T1000 (cell line): Measurements from ENCODE around the gene KIAA1217.

Experiments
- DNase-seq: peaks from one replicate; lab custom pipeline; 2025; ENCODE audit warnings: mixed read lengths; lab: John Stamatoyannopoulos, UW

Gene KIAA1217

DNA sequence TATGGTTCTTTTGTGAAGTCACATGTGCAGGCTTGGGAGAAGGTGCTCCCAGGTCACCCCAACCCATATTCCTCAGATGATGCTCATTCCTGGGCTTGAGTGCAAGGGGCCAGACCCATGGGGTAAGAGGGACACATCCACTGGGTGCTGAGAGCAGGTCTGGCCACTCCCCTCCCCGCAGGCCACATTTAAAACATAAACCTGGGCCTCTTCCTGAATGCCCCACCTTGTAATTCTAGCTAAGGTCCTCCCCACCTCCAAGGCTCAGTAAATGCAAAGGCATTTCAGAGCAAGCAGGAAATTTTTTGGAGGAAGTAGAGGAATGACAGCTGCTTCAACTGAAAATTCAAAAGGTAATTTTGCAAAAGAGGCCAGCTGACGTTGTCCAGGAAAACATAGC, 342.2 kb downstream of the KIAA1217 start:
- no peak for DNase-seq

DNA sequence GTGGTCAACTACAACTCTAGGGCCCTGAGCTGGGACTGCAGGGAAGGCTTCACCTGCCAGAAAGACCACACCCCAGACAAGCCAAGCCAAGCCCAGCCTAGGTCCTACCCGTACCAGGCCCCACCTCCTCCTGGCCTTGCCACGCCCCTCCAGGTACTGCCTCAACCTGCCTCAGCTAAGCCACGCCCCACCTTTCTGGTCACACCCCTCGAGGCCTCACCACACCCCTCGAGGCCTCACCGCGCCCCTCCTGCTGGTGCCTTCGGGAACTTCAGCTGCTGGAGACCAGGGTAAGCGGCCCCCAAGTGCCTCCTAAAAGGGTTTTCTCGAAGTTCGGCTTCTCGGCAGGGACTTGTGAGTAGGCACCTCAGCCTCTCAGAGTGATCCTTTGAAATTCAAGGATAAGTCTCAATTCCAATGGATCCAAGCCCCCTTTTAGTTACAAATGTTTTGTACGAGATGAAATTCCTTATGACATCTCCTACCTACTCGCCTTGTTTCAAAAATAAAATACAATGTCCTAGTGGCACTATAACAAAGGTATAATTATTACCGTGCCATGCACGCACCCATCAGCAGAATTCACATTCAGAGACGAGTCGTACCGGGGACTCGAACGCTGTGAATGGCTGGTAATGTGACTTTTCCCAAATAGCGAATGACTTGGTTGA, 343.5 kb downstream of the KIAA1217 start:
- no peak for DNase-seq

DNA sequence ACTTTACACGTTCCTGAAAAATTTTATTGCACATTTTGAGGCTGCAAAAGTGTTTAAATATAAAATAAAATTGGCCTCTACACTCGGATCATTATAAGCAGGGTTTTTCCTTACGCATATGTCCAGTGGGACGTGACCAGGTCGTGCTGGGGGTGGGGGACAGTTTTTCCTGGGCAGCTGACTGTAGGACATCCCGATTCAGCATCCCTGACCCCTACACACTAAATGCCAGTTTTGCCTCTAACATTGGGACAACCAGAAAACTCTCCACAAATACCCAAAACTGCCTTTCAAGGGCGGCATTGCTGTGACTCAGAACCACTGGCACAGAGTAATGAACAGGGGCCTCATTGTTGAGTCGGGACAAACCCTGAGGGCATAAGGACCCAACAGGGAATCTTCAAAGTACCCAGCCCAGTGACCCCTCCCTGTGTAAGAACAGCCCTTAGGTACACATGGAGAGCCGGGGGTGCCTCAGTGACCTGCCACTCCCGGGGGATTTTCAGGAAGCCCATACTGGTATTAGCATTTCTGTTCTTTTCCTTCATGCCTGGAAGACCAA, 344.2 kb downstream of the KIAA1217 start:
- DNase-seq: no peak

DNA sequence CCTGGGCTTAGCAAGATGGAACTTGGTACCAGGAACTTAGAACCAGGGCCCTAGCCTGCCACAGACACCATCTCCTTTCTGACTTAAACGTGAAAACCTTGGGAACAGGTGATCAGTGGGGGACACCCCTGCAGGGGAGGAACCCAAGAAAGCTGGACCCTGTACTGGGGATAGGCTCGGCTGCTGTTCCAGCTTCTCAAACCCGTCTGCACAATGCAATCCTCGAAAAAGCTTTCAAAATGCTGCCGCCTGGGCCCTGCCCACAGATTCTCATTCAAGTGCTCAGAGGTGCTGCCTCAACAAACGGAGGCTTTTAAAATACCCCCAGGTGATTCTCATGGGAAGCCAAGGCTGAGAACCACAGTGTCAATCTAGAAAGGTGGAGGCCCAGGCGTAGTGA, 345.1 kb downstream of the KIAA1217 start:
- DNase-seq: no peak

DNA sequence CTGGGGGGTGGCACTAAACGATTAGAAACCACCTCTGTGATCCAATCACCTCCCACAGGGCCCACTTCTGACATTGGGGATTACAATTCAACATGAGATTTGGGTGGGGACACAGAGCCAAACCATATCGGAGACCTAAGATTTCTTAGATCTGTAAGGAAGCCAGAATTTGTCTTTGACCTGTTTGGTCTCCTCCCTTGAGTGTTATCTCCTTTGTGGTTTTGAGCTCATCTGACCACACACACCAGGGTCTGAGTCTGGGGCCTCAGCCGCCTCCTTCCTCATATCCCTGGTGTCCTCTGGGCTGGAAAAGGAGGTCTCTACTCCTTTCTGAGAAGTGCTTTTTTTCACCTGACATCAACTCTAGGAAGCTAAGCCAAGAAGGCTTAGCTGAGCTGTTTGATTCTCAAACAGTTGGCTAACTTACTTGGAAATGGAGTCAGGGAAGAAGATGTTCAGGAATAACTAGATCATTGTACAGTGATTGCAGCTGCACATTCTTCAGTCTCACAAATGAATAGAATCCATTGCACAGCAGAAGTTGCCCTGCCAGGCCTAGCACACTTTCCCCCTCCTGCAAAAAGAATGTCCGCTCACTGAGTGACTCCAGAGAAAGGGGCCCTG, 347.3 kb downstream of the KIAA1217 start:
- no peak for DNase-seq

DNA sequence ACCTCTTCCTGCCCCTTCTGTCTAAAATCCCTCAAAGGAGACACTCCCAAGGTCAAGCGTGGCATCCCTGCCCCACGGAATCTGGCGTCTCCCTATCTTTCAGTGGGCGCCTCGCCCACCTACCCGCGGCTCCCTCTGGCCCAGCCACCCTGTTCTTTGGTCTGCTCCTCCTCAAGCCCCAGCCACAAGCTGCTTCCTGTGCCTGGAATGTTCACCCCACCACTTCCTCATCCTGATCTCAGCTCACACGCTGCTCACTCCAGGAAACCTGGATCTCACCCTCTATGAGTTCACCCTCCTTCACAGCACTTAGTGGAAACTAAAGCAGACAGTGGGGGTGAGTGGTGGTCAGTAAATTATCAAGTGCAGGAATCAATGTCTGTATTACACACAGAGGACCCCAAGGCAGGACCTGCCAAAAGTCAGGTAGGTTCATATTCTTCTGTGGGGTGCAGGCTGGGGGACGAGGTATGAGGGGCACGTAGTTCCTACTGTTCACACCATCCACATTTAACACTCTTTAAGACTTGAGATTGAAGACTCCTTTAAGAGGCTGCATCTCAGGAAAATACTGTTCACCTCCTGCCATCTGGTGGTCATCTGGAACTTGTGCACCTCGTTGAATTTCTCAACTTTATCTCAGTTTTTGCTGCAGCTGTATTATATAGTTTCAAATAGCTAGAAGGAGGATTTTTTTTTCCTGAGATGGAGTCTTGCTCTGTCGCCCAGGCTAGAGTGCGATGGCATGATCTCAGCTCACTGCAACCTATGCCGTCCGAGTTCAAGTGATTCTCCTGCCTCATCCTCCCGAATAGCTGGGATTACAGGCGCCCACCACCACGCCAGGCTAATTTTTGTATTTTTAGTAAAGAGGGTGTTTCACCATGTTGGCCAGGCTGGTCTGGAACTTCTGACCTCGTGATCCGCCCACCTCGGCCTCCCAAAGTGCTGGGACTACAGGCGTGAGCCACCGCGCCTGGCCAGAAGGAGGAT, 348.1 kb downstream of the KIAA1217 start:
- no peak for DNase-seq

DNA sequence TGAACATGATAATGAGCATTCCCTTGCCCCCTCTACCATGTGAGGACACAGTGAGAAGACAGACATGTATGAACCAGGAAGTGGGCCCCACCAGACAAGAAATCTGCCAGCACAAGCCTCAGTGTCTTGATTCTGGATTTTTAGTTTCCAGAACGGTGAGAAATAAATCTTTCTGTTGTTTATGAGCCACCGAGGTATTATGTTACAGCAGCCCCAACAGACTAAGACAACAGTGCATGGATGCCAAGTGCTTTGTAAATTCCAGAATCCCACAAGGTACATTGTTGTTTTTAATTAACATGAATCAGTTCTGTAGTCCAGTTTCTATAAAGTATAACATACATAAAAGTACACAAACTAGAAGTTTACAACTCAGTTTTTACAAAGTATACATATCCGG, 352.5 kb downstream of the KIAA1217 start:
- DNase-seq: no peak

DNA sequence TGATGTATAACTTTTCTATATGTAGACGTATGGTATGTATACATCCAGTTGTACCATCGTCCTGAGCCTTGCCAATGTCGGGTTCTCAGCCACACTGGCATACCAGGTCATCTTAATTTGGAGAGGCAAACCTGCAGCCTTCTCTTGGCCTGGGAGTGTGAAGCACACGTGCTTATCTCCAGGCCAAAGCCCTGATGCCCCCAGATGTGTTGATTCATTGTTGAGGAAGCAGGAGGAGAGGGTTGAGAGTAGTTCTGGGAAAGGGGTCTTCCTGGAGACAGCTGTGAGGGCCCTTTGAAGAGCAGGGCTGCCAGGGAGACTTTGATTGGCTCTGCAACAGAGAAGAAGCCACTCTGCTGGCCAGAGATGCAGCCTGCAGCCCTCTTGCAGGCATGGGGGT, 359.1 kb downstream of the KIAA1217 start:
- no peak for DNase-seq

DNA sequence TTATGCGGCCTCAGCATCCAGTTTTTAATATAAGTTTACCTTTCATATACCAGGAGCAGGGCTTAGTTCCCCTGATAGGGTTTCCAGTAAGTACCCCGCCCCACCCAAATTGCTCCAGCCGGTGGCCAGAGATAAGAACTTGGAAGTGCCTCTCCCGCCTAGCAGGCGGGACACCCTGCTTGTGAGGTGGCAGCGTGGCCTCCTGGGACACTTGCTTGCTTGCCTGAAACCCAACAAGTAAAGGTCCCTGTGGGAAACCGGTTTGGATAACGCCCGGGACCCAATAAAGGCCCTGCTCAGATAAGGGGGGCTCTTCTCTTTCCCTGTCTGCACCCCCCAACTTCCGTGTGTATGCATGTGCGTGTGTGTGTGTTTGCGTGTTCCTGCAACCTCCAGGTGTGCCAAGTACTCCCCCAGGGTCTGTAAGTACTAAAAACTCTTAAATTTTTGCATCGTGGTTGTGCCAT, 360.4 kb downstream of the KIAA1217 start:
- no peak for DNase-seq

DNA sequence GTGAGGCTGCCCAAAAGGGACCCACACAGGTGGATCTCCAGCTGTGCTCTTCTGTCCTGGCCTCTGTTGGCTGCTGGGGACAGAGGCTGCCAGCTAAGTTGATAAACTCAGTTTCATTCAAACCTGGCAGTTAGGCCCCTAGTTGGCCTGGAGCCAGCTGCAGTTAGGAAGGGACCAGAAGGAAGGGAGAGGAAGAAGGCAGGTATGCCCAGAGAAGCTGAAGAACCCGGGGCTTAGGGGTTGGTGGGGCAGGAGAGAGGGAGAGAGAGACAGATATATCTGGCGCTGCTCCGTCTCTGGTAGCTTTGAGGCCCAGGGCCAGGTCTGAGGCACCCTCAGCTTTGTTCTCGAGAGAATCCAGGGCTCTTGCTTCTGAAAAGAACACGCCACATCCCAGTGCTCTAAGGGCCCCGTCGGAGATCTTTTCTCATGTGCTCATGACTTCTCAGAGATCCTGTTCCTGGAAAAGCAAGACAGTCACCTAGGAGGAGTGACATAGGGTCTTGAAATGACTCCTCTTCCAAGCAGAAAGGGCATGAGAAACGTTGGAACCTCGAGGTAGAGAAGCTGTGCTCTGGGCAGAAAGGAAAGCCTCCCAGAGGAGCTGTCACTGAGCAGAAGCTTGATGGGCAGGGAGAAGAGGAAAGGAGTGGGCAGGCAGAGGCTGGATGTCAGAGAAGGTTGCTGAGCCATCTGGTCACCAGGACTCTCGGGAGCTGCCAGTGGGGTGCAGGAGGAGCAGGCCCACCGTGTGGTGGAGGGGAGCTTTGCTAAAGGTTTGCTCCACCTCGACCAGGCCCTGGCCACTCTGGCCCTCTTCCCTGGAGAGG, 361.1 kb downstream of the KIAA1217 start:
- no peak for DNase-seq

DNA sequence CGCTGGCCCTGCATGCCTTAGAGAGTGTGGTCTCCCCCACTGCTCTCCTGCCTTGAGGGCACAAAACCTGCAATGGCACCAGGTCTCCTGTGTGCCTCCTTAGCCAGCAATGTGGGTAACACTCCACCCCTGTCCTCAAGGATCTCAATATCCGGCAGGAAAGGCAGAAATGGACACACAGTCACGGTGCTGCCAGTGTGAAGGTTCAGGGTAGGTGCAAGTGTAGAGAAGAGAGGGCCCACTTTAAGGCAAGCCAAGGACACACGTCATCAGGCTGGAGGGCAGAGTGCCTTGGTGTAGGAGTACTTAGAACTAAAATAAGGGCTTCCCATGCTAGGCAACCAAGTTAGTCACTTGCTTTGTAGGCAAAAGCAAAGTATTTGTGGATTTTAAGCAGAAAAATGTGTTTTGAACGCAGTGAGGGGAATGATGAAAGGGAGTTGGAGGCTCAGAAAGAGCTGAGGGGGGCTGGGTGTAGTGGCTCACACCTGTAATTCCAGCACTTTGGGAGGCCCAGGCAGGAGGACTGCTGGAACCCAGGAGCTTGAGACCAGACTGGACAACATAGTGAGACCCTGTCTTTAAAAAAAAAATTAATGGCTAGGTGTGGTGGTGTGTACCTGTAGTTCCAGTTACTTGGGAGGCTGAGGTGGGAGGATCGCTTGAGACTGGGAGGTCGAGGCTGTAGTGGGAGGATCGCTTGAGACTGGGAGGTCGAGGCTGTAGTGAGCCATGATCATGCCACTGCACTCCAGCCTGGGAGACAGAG, 361.9 kb downstream of the KIAA1217 start:
- no peak for DNase-seq

DNA sequence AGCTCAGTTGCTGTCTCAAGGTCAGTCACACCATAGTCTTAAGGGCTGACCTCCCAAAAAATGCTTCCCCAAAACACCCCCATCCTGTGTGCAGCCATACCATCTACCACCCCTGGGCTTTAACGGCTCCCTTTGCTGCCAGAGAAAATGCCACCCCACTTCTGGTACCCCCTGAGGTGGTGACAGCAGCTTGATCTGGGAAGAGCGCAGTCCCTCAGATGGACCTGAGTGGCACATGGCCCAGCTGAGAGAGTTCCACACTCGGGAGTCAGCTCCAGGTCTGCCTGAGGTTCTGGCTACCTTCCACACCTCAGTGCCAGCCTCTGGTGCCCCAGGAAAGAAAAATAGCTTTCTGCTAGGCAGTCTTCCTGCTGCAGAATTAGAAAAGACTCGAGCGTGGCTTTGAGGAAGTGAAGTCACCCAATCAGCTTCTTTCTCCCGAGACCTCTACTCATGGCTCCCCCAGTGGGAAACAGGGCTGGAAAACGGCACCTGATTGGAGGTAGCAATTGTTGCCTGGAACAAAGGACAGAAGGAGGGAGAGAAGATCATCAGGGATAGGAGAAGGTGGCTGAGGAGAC, 363.0 kb downstream of the KIAA1217 start:
- DNase-seq: no peak

DNA sequence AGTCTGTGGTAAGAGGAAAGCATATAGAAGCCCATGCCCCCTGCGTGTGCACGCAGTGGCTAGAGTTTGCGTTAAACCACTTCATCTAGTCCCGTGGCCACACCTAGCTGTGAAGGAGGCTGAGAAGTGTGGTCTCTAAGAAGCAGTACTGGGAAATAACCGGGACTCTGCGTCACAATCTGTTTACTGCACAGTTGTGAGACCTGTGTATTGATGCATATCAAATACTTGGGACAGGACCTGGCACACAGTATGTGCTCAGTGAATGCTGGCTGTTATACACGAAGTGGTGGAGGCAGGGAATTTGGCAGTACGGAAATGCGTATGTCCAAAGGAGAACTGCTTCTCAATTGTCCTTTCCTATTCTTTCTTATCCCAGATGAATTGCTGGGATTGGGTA, 365.2 kb downstream of the KIAA1217 start:
- DNase-seq: no peak

DNA sequence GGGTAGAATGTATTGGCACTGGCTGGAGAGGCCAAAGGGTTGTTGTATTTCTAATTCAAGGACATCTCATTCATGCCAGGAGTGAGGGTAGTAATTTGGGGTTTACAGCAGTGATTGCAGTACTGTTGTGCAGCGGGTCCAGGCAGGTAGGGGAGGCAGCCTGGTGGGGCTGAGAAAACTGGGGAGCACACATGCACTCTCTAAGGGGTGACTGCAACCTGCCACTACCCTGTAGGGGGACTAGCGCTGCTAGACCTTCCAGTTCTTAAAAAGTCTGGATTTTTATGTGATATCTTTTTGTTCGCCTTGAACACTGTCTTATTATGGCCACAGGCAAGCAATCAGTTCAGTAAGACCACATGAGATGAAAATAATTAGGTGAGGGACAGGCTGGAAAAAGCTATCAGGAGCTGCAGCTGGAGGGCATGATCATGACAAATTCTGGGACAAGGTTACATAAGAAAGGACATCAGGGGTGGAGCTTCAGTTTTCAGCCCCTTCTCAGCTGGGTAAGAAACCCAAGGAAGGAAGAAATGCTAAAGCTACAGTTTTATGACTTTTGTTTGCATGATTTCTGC, 365.7 kb downstream of the KIAA1217 start:
- DNase-seq: no peak

DNA sequence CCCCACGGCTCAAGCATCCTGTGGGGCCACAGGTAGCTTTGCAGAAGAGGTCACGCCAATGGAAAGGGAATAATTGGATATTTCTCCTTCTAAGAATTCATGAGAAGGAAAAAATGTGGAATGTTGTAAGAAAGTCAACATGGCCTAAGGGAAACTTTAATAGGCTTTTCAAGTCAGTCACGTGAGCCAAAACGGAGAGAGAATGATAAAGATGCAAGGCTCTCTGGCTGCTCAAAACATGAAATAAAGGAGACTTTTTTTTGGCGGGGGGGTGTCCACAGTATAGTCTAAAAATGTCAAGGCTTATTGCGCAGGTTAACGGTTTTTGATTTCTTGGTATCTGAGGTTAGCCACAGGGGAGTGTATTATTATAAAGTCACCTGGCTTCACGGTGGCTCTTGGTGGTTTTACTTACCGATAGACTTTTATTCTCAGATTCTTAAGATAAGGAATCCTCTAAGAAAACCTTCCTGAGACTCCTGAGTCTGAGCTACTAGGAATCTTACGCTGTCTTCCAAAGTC, 366.6 kb downstream of the KIAA1217 start:
- DNase-seq: no peak

DNA sequence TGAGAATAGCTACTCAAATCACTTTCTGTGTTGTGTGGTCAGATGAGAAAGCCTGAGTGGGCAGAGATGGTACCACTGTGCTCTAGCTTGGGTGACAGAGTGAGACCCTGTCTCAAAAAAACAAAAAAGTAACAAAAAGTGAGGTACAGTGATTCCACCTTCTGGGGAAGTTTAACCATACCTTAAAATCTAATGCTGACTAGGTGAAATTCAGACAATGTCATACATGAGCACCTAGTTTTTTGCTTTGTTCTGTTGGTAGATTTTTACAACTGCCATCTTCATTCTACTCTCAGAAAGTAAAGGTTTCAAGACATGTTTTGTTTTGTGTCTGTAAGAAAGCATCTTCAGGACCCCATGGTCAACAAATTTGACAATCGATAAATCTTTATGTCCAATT, 370.5 kb downstream of the KIAA1217 start:
- DNase-seq: no peak

DNA sequence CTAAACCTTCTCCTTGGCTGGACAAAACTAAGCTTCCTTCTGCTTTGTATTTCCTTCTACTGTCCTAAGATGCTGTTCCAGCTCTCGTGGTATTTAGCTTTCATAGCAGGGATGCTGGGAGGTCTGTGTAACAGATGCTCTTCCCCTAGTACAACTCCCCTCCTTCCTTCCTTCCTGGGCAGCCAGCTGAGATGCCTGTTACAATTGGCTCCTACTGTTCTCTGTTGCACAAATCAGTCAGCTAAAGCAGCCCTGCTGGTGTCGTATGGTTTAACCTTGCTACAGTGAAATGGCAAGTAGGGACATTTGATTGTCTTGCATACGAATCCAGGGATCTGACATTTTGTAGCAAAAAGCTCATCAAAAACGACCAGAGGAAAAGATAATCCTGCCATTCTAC, 371.0 kb downstream of the KIAA1217 start:
- no peak for DNase-seq

DNA sequence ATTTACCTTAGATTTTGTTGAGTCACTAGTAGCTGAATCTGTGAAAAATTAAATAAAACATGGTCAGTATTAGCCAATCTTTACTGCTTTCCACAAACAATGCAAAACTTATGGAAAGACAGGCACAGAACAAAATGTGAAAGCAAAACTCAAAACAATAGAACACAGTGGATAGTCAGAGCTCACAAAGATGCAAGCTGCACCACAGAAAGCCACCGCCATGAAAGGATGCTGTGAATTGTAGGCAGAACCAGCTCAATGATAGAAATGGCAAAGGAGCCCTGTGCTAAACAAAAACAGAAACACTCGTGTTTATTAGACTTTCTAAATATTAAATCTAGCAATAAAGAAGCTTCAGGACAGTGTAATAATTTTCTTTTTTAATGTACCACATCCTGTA, 380.3 kb downstream of the KIAA1217 start:
- DNase-seq: no peak

DNA sequence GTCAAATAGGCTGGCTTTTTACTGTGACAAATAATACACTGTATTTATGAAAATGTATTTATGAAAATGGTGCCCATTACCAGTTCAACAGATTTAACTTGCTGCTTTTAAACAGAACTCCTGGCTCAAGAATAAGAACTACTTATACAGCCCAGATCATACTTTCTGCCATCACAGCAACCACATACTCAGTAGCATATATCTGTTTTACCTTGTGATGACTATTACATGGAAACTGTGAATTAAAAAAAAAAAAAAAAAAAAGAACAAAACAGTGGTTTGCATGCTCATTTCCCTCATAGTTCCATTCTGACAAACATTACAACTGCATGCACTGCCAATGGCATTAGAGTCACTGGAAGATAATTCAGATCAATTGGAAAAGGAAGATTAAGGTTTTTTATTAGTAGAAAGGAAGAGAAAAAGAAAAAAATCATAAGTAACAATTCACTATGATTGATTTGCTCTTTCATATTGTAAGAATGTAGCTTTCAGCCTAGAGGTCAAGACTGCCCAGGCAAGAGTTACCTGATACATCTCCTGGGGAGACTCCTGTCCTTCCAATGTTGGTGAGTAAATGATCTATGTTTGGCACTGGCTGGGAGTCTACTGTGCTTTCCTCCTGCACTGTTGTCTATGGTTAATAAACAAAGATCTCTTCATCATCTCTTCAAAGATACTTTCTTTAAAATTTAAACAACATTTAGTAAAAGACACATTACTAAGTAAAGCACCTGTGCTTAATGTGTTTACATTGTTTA, 381.9 kb downstream of the KIAA1217 start:
- no peak for DNase-seq
